GM21515 (cell line): ENCODE measurements around the gene TYW5.
A peak's percentile ranks its signal among the peaks of the same experiment; 100 is the strongest.

Experiments
- ATAC-seq: cut with Tn5 transposase; IDR thresholded peaks from one replicate; pipeline ENCODE4 v1.9.1; 2021; ENCODE audit not compliant: unreplicated experiment

TYW5 gene

GRCh38 chr2:199955339-199956061 is at the start of gene TYW5, which contains the start of gene MAIP1:
TSS of gene TYW5 (minus strand) at chr2:199955491. CDS start at chr2:199955470, 21 bp downstream.
TSS of gene MAIP1 (plus strand) at chr2:199955582. CDS start at chr2:199955799, 217 bp downstream.
- peak; percentile 79 for ATAC-seq

- ATAC-seq: no peak
These were observed 48.2 kb upstream of the TYW5 start for GRCh38 chr2:200003444-200003843.

GRCh38 chr2:200000444-200001163 is 45.3 kb upstream of the TYW5 start:
- no peak for ATAC-seq

GRCh38 chr2:199999166-199999565 is 43.9 kb upstream of the TYW5 start:
- no peak for ATAC-seq

GRCh38 chr2:199997296-199997695 is 42.0 kb upstream of the TYW5 start:
- ATAC-seq: no peak

- no peak for ATAC-seq
These were observed 39.6 kb upstream of the TYW5 start for GRCh38 chr2:199994896-199995295.

GRCh38 chr2:199994371-199994770 is 39.1 kb upstream of the TYW5 start:
- no peak for ATAC-seq

- no peak for ATAC-seq
These were observed 37.0 kb upstream of the TYW5 start for GRCh38 chr2:199992296-199992695.

- no peak for ATAC-seq
These were observed 36.4 kb upstream of the TYW5 start for GRCh38 chr2:199991691-199992090.

- ATAC-seq: no peak
These were observed 34.5 kb upstream of the TYW5 start for GRCh38 chr2:199989822-199990221.

- no peak for ATAC-seq
These were observed 32.9 kb upstream of the TYW5 start for GRCh38 chr2:199988151-199988550.

GRCh38 chr2:199987586-199987985 is 32.3 kb upstream of the TYW5 start:
- ATAC-seq: no peak

- ATAC-seq: peak; percentile 75
These were observed 30.4 kb upstream of the TYW5 start for GRCh38 chr2:199985625-199986207.

- no peak for ATAC-seq
These were observed 29.5 kb upstream of the TYW5 start for GRCh38 chr2:199984755-199985154.

GRCh38 chr2:199984159-199984558 is 28.9 kb upstream of the TYW5 start:
- ATAC-seq: no peak

- ATAC-seq: no peak
These were observed 28.2 kb upstream of the TYW5 start for GRCh38 chr2:199983534-199983933.

- ATAC-seq: no peak
These were observed 27.0 kb upstream of the TYW5 start for GRCh38 chr2:199982126-199982843.

- ATAC-seq: peak; percentile 44
These were observed 24.7 kb upstream of the TYW5 start for GRCh38 chr2:199979832-199980628.

GRCh38 chr2:199979398-199979797 is 24.1 kb upstream of the TYW5 start:
- ATAC-seq: no peak

GRCh38 chr2:199977984-199978415 is 22.7 kb upstream of the TYW5 start:
- ATAC-seq: peak; percentile 62
